Brain microvascular endothelial cell (primary cell): ENCODE results near the gene PFN3.

ENCODE experiments used
- DNase-seq: peaks from one replicate; pipeline ENCODE4 v3.0.0-alpha.2; 2020
- H3K27ac ChIP-seq: fragments of 250-450 bp; sonication (Bioruptor Pico); 2 replicates; pipeline ENCODE4 v1.5.1; 2020; ENCODE audit warnings: mild to moderate bottlenecking, moderate library complexity
- H3K27me3 ChIP-seq: fragments of 250-450 bp; sonication (Bioruptor Pico); replicated peaks from 2 replicates; pipeline ENCODE4 v1.5.1; 2020; ENCODE audit warnings: mild to moderate bottlenecking
- H3K36me3 ChIP-seq: fragments of 250-450 bp; sonication (Bioruptor Pico); replicated peaks from 2 replicates; pipeline ENCODE4 v1.5.1; 2020; ENCODE audit warnings: mild to moderate bottlenecking
- H3K4me3 ChIP-seq: 2 replicates; pipeline ENCODE4 v1.5.1; 2011; ENCODE audit warnings: low read depth, mild to moderate bottlenecking, control low read depth, low read length, moderate library complexity
- in situ Hi-C: cut with HindIII; loops from 2 replicates; pipeline ENCODE4 v1.10.0; 2017; ENCODE audit warnings: low sequenced_read_pairs, low pct_ligation_motif_present
- TF ChIP-seq, protein P1 (sequence below): IDR thresholded peaks from 2 replicates; pipeline ENCODE4 v1.5.1; 2011; ENCODE audit warnings: low read depth, mild to moderate bottlenecking, moderate library complexity, low read length, control low read depth, inconsistent platforms; ENCODE audit errors: missing control alignments

Gene PFN3

DNA sequence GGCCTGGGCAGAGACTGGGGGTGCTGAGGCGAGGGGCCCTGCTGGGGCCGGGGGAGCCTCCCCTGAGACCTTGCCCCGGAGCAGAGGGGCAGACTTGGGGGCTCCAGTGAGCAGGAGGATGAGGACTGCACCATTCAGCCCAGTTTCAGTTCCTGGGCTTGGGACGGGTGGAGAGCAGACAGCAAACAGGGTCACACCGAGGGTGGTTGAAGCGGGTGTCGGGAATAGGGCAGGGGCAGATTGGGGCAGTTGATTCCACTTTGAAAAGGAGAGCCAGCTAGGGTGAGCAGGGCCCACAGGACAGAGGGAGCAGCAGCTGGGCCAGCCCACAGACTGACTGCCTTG, 30.5 kb upstream of the PFN3 start:
- in situ Hi-C loops = loop anchor here (25.0 kb wide), 1 partner anchor 119 kb away; the partner anchor contains the start of genes MXD3, PRELID1 and RAB24
- no peak for DNase-seq
- TF ChIP-seq, protein P1, sequence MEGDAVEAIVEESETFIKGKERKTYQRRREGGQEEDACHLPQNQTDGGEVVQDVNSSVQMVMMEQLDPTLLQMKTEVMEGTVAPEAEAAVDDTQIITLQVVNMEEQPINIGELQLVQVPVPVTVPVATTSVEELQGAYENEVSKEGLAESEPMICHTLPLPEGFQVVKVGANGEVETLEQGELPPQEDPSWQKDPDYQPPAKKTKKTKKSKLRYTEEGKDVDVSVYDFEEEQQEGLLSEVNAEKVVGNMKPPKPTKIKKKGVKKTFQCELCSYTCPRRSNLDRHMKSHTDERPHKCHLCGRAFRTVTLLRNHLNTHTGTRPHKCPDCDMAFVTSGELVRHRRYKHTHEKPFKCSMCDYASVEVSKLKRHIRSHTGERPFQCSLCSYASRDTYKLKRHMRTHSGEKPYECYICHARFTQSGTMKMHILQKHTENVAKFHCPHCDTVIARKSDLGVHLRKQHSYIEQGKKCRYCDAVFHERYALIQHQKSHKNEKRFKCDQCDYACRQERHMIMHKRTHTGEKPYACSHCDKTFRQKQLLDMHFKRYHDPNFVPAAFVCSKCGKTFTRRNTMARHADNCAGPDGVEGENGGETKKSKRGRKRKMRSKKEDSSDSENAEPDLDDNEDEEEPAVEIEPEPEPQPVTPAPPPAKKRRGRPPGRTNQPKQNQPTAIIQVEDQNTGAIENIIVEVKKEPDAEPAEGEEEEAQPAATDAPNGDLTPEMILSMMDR = no peak
- H3K4me3 ChIP-seq = no peak overlapping the region
- H3K36me3 ChIP-seq = peaks cover 41% of the 10 kb centered on the region
- H3K27me3 ChIP-seq = no peaks in the 10 kb centered on the region
- H3K27ac ChIP-seq = no peak overlapping the region

DNA sequence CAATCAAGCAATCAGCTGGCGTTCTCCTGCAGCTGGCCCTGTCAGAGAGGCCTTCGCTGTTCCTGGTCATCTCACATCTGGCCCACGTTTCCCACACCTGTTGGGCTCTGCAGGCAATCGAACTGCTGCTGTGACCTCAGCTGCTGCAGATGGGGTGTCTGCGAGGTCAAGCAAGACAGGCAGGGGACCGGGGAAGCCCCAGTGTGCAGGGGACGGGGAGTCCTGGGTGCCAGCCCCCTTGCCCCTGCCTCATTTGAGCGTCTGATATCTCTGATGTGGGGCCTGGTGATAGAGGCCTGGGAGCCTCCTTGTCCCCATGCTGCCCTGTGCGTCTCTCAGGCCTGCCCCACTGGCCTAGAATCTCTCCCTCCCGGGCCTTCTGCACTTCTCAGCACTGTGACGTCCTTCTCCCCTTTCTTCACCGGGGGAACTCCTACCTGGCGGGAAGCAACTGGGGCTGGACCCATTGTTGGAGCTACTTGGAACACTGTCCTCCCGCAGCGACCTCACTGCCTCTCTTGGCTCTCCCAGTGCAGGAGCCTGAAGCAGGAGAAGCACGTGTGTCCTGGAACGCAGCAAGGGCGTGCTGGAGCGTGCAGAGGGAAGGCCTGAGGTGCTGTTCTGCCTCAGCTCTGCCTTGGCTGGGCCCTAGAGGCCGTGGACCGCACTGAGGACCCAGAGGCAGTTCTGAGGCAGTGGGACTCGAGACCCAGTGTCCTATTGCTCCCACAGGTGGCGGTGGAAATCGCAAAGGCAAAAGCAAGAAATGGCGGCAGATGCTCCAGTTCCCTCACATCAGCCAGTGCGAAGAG, 29.9 kb upstream of the PFN3 start:
- Histone ChIP-seq H3K27me3 (no peaks in the 10 kb centered on the region), H3K4me3 (no peak overlapping the region), H3K36me3 (peaks cover 35% of the 10 kb centered on the region), H3K27ac (no peak overlapping the region)
- DNase-seq = no peak
- in situ Hi-C loops = loop anchor here (25.0 kb wide), 1 partner anchor 118 kb away; the partner anchor contains the start of genes MXD3, PRELID1 and RAB24
- TF ChIP-seq, protein P1 = no peak

DNA sequence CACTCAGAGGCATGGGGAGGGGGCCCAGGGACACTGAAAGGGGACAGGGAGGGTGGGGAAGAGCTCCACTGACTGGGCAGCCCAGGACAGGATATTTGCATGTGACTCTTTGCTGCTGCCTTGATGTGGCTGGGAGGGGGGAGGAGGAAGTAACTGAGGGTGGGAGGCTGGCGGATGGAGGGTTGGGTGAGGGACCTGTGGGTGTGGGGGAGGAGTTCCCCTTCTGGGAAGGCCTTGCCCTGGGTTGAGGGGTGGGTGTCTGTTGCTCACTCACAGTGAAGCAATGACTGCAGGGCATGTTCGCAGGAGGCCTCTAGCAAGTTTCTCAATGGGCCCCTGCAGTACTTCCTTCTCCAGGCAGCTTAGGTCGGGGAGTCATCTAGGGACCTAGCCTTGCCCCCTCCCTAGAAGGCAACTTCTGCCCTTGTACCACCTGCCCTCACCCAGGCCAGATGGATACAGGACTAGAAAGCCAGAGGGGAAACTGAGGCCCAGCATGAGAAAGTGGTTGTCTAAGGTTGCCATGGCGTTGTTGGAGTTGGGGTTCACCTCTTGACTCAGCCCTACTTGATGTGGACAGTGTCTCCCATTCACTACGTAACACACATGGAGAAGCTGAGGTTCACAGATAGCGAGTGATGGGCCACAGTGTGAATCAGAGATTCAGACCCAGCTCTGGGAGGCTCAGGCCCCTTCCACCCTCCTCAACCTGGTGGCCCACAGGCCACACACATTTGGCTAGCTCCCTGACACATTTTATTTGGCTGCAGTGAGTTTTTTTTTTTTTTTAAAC, 29.0 kb upstream of the PFN3 start:
- DNase-seq = no peak
- Histone ChIP-seq H3K27me3 (no peaks in the 10 kb centered on the region), H3K27ac (no peak overlapping the region), H3K4me3 (no peak overlapping the region), H3K36me3 (peaks cover 26% of the 10 kb centered on the region)
- TF ChIP-seq, protein P1 = no peak
- in situ Hi-C loops = loop anchor here (25.0 kb wide), 1 partner anchor 117 kb away; the partner anchor contains the start of genes MXD3, PRELID1 and RAB24

DNA sequence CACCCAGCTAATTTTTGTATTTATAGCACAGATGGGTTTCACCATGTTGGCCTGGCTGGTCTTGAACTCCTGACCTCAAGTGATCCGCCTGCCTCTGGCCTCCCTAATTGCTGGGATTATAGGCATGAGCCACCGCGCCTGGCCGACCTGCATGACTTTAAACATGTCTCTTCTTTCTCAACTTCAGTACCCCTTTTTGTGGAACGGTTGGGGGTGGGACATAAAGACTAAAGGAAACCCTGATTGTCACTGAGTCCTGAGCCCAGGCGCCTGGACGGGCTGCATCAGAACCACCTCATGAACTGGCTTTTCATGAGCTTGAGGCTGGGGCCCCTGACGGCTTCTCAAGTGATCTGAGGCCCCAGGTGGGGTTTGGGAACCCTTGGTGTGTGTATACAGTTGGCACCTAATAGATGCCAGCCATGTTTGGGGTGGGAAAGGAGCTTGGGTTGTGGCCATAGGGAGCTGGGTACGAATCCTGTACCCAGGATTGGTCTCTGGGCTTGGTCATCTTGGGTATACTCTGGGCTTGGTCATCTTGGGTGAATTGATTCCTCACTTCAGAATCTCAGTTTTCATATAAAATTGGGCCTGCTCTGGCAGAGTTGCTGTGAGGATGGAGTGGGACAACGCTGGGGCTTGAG, 28.2 kb upstream of the PFN3 start:
- TF ChIP-seq, protein P1 = no peak
- no peak overlapping the region for H3K4me3 ChIP-seq
- no peaks in the 10 kb centered on the region for H3K27me3 ChIP-seq
- in situ Hi-C loops = loop anchor here (25.0 kb wide), 1 partner anchor 116 kb away; the partner anchor contains the start of genes MXD3, PRELID1 and RAB24
- no peak for DNase-seq
- H3K27ac ChIP-seq = no peak overlapping the region
- H3K36me3 ChIP-seq = peaks cover 18% of the 10 kb centered on the region

DNA sequence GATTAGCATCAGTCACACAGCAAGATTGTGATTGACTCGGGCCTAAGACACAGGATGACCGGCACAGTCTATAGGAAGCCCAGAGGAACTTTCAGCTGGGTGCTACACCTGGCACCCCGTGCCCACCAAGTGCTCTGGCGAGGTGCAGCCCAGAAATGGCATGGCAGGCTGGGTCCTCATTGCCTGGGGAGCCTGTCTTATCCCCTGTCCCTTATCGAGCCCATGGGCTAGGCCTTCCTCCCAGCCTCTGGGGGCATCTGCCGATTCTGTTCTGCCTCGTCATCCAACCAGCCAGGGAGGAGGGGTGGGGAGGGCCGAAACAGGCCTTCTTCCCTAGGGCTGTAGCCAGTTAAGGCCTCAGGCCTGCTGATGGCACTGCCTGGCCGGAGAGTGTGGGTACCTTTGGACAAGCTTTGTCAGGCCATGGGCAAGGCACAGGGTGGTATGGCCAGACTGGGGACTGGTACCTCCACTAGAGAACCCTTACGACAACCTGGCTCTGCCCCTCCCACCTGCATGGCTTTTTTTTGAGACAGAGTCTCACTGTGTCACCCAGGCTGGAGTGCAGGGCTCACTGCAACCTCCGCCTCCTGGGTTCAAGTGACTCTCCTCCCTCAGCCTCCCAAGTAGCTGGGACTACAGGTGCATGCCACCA, 27.6 kb upstream of the PFN3 start:
- in situ Hi-C loops = loop anchor here (25.0 kb wide), 1 partner anchor 116 kb away; the partner anchor contains the start of genes MXD3, PRELID1 and RAB24
- peaks cover 12% of the 10 kb centered on the region for H3K36me3 ChIP-seq
- no peak for DNase-seq
- no peak overlapping the region for H3K27ac ChIP-seq
- H3K27me3 ChIP-seq = no peaks in the 10 kb centered on the region
- no peak overlapping the region for H3K4me3 ChIP-seq
- TF ChIP-seq, protein P1 = no peak
